OCI-LY7 (cell line): ENCODE data around the gene GON4L. TPM values are rescaled to one million over a fixed set of nuclear protein-coding genes. Genes with fewer than 3 reads are reported as not detected.
"Not testable (repeated sequence)": the region's sequence is repeated elsewhere in the genome, so short reads cannot be mapped to it uniquely, and the experiment has no call there.

Source experiments
- BruUV-seq: library from RNA; stranded (reverse); fragments of 400-500 nt; replicated peaks from 2 replicates; lab custom pipeline; 2021; lab: Mats Ljungman, UMichigan
- CTCF ChIA-PET: fragments of 300-600 bp; sonication (Branson Sonifier 250); formaldehyde crosslinking; loops from one replicate; lab custom pipeline; 2022; ENCODE audit warnings: antibody characterized with exemption; ENCODE audit not compliant: unreplicated experiment; lab: Charles Lee
- POLR2A ChIA-PET: fragments of 300-600 bp; sonication (Branson Sonifier 250); formaldehyde crosslinking; loops from one replicate; lab custom pipeline; 2022; ENCODE audit warnings: antibody characterized with exemption; lab: Charles Lee
- DNase-seq: peaks from one replicate; pipeline ENCODE4 v3.0.0-alpha.2; 2015; ENCODE audit warnings: low spot score
- H2AFZ ChIP-seq: fragments of 200-600 bp; sonication (generic), shearing (Covaris generic); 2 replicates; pipeline ENCODE4 v1.6.1; 2014; ENCODE audit warnings: mild to moderate bottlenecking, antibody characterized with exemption, low read length, moderate library complexity
- H3K27ac ChIP-seq: fragments of 200-600 bp; sonication (generic); 2 replicates; pipeline ENCODE4 v1.5.1; 2014; ENCODE audit warnings: mixed run types, low read depth, mild to moderate bottlenecking, moderate library complexity, low read length, inconsistent platforms; ENCODE audit not compliant: poor library complexity, severe bottlenecking
- H3K36me3 ChIP-seq: fragments of 200-600 bp; sonication (generic); 2 replicates; pipeline ENCODE4 v1.6.1; 2014; ENCODE audit warnings: mild to moderate bottlenecking, antibody characterized with exemption, low read length, moderate library complexity, mixed read lengths; ENCODE audit not compliant: insufficient read depth
- H3K4me1 ChIP-seq: fragments of 200-600 bp; sonication (generic); 2 replicates; pipeline ENCODE4 v1.5.1; 2014; ENCODE audit warnings: mild to moderate bottlenecking, low read length; ENCODE audit not compliant: insufficient read depth, poor library complexity, severe bottlenecking
- H3K4me2 ChIP-seq: fragments of 200-600 bp; sonication (generic); 2 replicates; pipeline ENCODE4 v1.6.1; 2014; ENCODE audit warnings: mild to moderate bottlenecking, low read length
- H3K4me3 ChIP-seq: fragments of 200-600 bp; sonication (generic); 2 replicates; pipeline ENCODE4 v1.5.1; 2014; ENCODE audit warnings: mild to moderate bottlenecking, low read depth, low read length; ENCODE audit not compliant: poor library complexity, severe bottlenecking
- H3K79me2 ChIP-seq: fragments of 200-600 bp; sonication (generic); 2 replicates; pipeline ENCODE4 v1.6.1; 2016; ENCODE audit warnings: low read depth, mild to moderate bottlenecking, low read length, moderate library complexity, mixed read lengths; ENCODE audit not compliant: insufficient read depth
- H3K9me2 ChIP-seq: fragments of 200-600 bp; sonication (generic); 2 replicates; pipeline ENCODE4 v1.6.1; 2016; ENCODE audit warnings: mild to moderate bottlenecking, low read length, mixed read lengths; ENCODE audit not compliant: insufficient read depth
- H3K9me3 ChIP-seq: fragments of 200-600 bp; sonication (generic); 2 replicates; pipeline ENCODE4 v1.6.1; 2014; ENCODE audit warnings: mild to moderate bottlenecking, mixed run types, low read length, mixed read lengths
- H4K20me1 ChIP-seq: fragments of 200-600 bp; sonication (generic); 2 replicates; pipeline ENCODE4 v1.6.1; 2014; ENCODE audit warnings: mild to moderate bottlenecking, antibody characterized with exemption, low read length, moderate library complexity, mixed read lengths; ENCODE audit not compliant: insufficient read depth
- CTCF ChIP-seq: fragments of 200-600 bp; sonication (generic); conservative IDR thresholded peaks from 2 replicates; pipeline ENCODE4 v1.5.1; 2014; ENCODE audit warnings: mild to moderate bottlenecking, antibody characterized with exemption, low read length, moderate library complexity, mixed read lengths
- EZH2phosphoT487 ChIP-seq: fragments of 200-600 bp; sonication (generic); IDR thresholded peaks from 2 replicates; pipeline ENCODE4 v1.6.1; 2018; ENCODE audit warnings: low read depth, borderline replicate concordance, mild to moderate bottlenecking, mixed run types, antibody characterized with exemption, low read length, moderate library complexity, mixed read lengths
- intact Hi-C: fragments of 100-400 bp; cut with micrococcal nuclease; formaldehyde crosslinking; loops from one replicate; pipeline ENCODE4 v1.10.0; 2022; ENCODE audit not compliant: unreplicated experiment
- total RNA-seq, 2 experiments: library from RNA; depleted of rRNA in 1 of 2; stranded (reverse); fragments of >200 nt in 1 of 2; shearing (Covaris generic) in 1 of 2; gene quantifications; 2 replicates each; pipeline ENCODE4 v1.2.3, GENCODE V29; 2014 to 2022

GON4L gene
- total RNA-seq, 2 experiments from 2014 or later = 46.0 to 78.0 TPM

- H3K36me3 ChIP-seq = peaks cover 74% of the 10 kb centered on the region
- DNase-seq = no peak
- intact Hi-C loops = no loop called here
- no peak for TF ChIP-seq CTCF
- TF ChIP-seq EZH2phosphoT487 = no peak
- ChIA-PET POLR2A (interaction anchor here (0.6 to 1.1 kb wide), 2 partner anchors 18 to 1545 kb away, joined by 3 to 4 read pairs; no protein-coding TSS in a partner anchor), CTCF (no interaction called here)
- no peak overlapping the region for H3K4me2 ChIP-seq
- no peak overlapping the region for H2AFZ ChIP-seq
- no peaks in the 10 kb centered on the region for H3K79me2 ChIP-seq
- BruUV-seq = no TSS peak
- H3K4me3 ChIP-seq = no peak overlapping the region
- H3K9me3 ChIP-seq = no peaks in the 10 kb centered on the region
- no peaks in the 10 kb centered on the region for H3K4me1 ChIP-seq
- no peaks in the 10 kb centered on the region for H4K20me1 ChIP-seq
- H3K9me2 ChIP-seq = no peaks in the 10 kb centered on the region
- no peak overlapping the region for H3K27ac ChIP-seq
These were observed 131.9 kb downstream of the GON4L start for GRCh38 chr1:155725142-155725541.

GRCh38 chr1:155719703-155720102, 137.3 kb downstream of the GON4L start:
- peaks cover 80% of the 10 kb centered on the region for H3K36me3 ChIP-seq
- no peak for DNase-seq
- H3K4me1 ChIP-seq = peaks cover 9% of the 10 kb centered on the region
- BruUV-seq = no TSS peak
- no peak overlapping the region for H3K4me3 ChIP-seq
- H3K79me2 ChIP-seq = peaks cover 11% of the 10 kb centered on the region; the same call in 1 of the 2 replicates
- intact Hi-C loops = no loop called here
- H3K27ac ChIP-seq = no peak overlapping the region
- no peaks in the 10 kb centered on the region for H4K20me1 ChIP-seq
- no peaks in the 10 kb centered on the region for H3K9me3 ChIP-seq
- TF ChIP-seq EZH2phosphoT487 (no peak), CTCF (no peak)
- POLR2A ChIA-PET = no interaction called here
- no peak overlapping the region for H2AFZ ChIP-seq
- H3K9me2 ChIP-seq = no peaks in the 10 kb centered on the region
- no peak overlapping the region for H3K4me2 ChIP-seq
- CTCF ChIA-PET = no interaction called here

GRCh38 chr1:155718524-155719115, 138.4 kb downstream of the GON4L start:
- BruUV-seq, H3K4me2 ChIP-seq, DNase-seq, H3K9me3 ChIP-seq, intact Hi-C loops, H3K9me2 ChIP-seq, CTCF ChIA-PET, H2AFZ ChIP-seq, H3K27ac ChIP-seq, H3K4me3 ChIP-seq, H4K20me1 ChIP-seq, H3K4me1 ChIP-seq: not testable (repeated sequence)
- POLR2A ChIA-PET = interaction anchor here (0.7 kb wide), 1 partner anchor 89 kb away, joined by 5 read pairs; no protein-coding TSS in a partner anchor
- Histone ChIP-seq H3K36me3 (peaks cover 87% of the 10 kb centered on the region), H3K79me2 (peaks cover 18% of the 10 kb centered on the region; the same call in 1 of the 2 replicates)
